GM18520 (cell line): ENCODE data around the gene NIFK.
"Not testable (repeated sequence)": the region's sequence is repeated elsewhere in the genome, so short reads cannot be mapped to it uniquely, and the experiment has no call there.

Experiments used
- ATAC-seq: cut with Tn5 transposase; IDR thresholded peaks from one replicate; pipeline ENCODE4 v1.9.1; 2021; ENCODE audit not compliant: unreplicated experiment

The NIFK gene

DNA sequence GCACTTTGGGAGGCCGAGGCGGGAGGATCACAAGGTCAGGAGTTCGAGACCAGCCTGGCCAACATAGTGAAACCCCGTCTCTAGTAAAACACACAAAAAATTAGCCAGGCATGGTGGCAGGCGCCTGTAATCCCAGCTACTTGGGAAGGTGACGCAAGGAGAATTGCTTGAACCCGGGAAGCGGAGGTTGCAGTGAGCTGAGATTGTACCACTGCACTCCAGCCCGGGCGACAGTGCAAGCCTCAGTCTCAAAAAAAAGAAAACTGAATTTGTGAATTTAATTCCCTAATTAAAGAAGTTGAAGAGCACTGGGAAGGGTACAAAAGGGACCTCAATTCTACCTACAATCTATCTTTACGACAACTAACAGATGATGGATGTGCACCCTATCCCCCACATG is 2.1 kb downstream of the NIFK start:
- ATAC-seq = not testable (repeated sequence)

- no peak for ATAC-seq
Observed at GRCh38 chr2:121731366-121731765, 5.3 kb downstream of the NIFK start.

- ATAC-seq = no peak
Observed at GRCh38 chr2:121727950-121728349, 8.7 kb downstream of the NIFK start.

- no peak for ATAC-seq
Observed at GRCh38 chr2:121727332-121727731, 9.3 kb downstream of the NIFK start.

DNA sequence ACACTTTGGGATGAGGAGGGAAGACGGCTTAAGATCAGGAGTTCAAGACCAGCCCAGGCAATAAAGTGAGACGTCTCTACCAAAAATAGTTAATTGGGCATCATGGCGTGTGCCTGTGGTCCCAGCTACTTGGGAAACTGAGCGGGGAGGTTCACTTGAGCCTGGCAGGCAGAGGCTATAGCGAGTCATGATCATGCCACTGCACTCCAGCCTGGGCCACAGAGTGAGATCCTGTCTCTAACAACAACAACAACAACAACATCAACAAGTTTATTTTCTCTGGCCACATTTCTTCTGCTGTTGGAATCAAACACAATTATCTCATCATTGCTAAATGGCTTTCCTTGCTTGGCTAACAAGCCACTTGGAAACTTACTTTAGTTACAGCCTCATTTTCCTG is 13.4 kb downstream of the NIFK start:
- ATAC-seq = no peak

DNA sequence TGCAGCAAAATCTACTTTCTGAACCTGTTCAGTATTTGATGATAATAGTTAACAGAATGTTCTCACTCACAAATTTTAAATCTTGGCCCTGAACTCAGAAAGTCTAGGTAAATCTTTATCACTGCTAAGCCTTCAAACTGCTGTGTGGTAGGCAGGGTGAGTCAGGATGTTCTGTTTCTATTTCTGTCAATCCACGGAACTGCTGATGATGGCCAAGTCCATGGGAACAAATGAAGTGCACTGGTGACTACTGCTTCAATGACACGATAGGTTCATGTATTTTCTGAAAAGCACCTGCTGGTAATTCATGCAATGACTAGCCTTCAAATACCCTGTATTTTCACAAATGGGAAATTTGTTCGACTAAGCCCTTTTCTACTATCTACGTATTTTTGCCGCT is 14.2 kb downstream of the NIFK start:
- ATAC-seq = no peak

GRCh38 chr2:121721926-121722325 is 14.7 kb downstream of the NIFK start:
- no peak for ATAC-seq

DNA sequence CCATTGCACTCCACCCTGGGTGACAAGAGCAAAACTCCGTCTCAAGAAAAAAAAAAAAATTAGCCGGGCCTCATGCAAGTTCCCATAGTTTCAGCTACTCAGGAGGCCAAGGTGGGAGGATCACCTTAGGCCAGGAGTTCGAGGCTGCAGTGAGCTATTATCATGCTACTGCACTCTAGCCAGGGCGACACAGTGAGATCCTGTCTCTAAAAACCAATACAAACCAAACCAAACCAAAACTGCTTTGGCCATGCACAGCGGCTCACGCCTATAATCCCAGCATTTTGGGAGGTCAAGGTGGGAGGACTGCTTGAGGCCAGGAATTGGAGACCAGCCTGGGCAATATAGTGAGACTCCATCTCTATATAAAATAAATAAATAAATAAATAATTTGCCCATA is 19.1 kb downstream of the NIFK start:
- no peak for ATAC-seq

GRCh38 chr2:121716126-121716525 is 20.5 kb downstream of the NIFK start:
- ATAC-seq = no peak

GRCh38 chr2:121711481-121711880 is 25.2 kb downstream of the NIFK start:
- not testable (repeated sequence) for ATAC-seq

GRCh38 chr2:121710470-121711170 is 26.1 kb downstream of the NIFK start:
- no peak for ATAC-seq

DNA sequence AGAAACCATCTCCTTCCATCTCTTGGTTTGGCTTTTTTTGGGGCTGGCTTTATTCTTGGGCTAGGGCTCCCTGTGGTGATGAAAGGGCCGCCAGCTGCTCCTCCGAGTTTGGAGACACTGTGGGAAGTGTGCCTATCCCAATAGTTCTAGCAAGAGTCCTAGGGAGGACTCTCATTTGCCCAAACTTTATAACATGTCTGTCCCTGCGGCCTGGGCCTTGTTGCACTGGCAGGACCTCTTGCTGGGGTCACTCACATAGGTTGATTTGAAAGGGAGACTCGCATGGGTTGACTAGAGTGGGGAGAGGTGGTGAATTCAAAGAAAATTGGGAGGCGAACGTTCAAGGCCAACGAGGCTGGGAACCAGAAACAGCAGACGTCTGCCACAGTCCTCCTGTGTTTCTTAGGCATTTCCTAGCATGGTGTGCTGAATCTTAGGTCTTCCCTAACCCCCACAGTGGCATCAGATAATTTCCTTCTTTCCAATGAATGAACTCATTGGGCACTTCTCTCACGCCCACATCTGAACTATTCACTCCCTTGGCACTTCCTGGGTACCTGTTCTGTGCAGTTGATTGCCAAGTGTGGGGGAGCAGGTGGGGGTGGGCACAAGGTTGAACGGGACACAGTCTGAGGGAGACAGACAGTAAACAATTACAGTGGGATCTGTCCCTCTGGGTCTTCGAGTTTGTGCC is 26.8 kb downstream of the NIFK start:
- no peak for ATAC-seq

GRCh38 chr2:121707920-121708361 is 28.7 kb downstream of the NIFK start:
- ATAC-seq = no peak

- no peak for ATAC-seq
Observed at GRCh38 chr2:121707344-121707919, 29.2 kb downstream of the NIFK start.

GRCh38 chr2:121705958-121706357 is 30.7 kb downstream of the NIFK start:
- no peak for ATAC-seq

- ATAC-seq = no peak
Observed at GRCh38 chr2:121705390-121705789, 31.3 kb downstream of the NIFK start.

DNA sequence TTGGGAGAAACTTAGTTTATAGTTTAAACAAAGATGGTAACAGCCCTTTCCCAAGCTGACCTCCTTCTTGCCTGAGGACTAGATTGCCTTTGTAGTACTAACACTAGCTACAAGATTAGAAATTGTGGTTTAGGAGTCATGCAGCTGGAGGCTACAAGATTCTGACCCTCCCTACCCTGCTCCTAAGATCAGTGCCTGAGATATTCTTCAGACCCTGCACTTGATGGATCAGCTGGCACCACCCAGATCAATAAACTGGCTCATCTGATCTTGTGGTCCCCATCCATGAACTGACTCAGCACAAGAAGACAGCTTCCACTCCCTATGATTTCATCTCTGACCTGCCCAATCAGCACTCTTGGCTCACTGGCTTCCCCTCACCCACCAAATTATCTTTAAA is 34.9 kb downstream of the NIFK start:
- not testable (repeated sequence) for ATAC-seq

GRCh38 chr2:121699421-121700333 is 37.0 kb downstream of the NIFK start:
- ATAC-seq = peak; percentile 99

DNA sequence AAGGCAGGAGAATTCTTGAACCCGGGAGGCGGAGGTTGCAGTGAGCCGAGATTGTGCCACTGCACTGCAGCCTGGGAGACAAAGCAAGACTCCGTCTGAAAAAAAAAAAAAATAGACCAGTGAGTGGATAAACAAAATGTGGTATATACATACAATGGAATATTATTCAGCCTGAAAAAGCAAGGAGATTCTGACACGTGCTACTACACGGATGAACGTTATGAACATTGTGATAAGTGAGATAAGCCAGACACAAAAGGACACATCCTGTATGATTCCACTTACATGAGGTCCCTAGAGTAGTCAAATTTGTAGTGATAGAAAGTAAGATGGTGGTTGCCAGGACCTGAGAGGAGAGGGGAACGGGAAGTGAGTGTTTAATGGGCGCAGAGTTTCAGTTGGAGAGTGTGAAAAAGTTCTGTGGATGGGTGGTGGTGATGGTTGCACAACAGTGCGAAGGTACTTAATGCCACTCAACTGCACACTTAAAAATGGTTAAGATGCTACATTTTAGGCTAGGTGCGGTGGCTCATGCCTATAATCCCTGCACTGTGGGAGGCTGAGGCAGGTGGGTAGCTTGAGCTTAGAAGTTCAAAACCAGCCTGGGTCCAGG is 38.3 kb downstream of the NIFK start:
- no peak for ATAC-seq

DNA sequence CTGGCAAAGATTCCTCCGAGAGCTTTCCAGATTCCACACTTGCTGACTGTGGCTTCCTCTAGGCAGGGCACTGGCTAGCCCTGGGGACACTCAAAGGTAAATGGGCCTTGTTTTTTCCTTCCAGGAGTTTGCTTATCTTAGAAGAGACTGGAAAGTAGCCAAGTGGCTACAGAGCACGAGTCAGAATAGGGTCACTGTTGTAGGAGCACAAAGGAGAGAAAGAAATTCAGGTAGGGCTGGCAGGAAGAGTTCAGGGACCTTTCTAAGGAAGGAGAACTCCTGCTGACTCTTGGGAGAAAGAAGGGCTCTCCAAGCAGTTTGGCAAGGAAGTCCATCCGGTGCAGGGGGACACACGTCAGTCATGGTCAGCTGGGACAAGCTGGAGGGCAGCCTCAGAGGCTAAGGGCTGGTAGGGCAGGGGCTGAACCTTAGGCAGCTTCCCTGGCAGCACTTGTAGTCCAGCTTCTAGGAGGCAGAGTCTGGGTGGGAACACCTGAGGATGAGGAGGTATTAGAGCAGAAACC is 39.5 kb downstream of the NIFK start:
- no peak for ATAC-seq
